Tibial nerve (tissue), 3 donors: ENCODE data around the gene LRRTM4.

Experiments used
- POLR2A ChIP-seq, 2 donors: fragments of 450-650 bp; IDR thresholded peaks; one replicate each; pipeline ENCODE4 v1.6.1; 2017; ENCODE audit warnings: antibody characterized with exemption in 2 of 2, mild to moderate bottlenecking in 2 of 2, moderate library complexity in 2 of 2
- TF ChIP-seq, protein P1 (sequence below), 5 experiments: fragments of 200-600 bp in 3 of 5; fragments of 450-650 bp in 2 of 5; sonication (generic) in 3 of 5; IDR thresholded peaks; one replicate each; pipeline ENCODE4 v1.5.1; 2016 to 2019; ENCODE audit warnings: antibody characterized with exemption in 5 of 5, mild to moderate bottlenecking in 3 of 5, moderate library complexity in 2 of 5

DNA sequence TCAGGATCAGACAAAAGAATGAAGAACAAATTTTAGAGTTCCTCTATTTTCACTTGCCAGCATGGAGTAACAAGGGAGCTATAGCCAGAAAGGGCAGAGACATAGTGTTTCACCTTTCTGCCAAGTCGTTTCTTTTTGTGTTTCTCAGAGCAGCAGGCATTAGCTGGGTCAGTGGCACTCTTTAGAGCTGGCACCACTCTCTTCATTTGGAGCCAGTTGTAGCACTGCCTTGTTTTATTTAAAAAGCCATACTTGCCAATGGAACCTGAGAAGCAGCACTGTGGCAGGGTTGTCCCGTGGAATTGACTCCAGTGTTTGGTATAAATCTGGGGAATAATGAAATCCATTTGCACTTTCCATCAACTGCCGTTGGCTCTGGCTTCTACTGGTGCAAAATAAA lies 64.0 kb downstream of the LRRTM4 start:
- TF ChIP-seq, protein P1, sequence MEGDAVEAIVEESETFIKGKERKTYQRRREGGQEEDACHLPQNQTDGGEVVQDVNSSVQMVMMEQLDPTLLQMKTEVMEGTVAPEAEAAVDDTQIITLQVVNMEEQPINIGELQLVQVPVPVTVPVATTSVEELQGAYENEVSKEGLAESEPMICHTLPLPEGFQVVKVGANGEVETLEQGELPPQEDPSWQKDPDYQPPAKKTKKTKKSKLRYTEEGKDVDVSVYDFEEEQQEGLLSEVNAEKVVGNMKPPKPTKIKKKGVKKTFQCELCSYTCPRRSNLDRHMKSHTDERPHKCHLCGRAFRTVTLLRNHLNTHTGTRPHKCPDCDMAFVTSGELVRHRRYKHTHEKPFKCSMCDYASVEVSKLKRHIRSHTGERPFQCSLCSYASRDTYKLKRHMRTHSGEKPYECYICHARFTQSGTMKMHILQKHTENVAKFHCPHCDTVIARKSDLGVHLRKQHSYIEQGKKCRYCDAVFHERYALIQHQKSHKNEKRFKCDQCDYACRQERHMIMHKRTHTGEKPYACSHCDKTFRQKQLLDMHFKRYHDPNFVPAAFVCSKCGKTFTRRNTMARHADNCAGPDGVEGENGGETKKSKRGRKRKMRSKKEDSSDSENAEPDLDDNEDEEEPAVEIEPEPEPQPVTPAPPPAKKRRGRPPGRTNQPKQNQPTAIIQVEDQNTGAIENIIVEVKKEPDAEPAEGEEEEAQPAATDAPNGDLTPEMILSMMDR (IDR thresholded peaks at IDR 0.05): no peak
- no peak for TF ChIP-seq POLR2A (IDR thresholded peaks at IDR 0.05)
